GM23338 (cell line): ENCODE data around the gene TNFRSF11A. TPM values are rescaled to one million over a fixed set of nuclear protein-coding genes. Genes with fewer than 3 reads are reported as not detected.

Source experiments
- ATAC-seq: fragments of 200-7000 bp; cut with Tn5 transposase; 3 replicates; pipeline ENCODE4 v1.9.1; 2020
- DNase-seq: peaks from one replicate; pipeline ENCODE4 v3.0.0-alpha.2; 2015; ENCODE audit warnings: low spot score
- H2AFZ ChIP-seq: fragments of 200-600 bp; sonication (generic); 2 replicates; pipeline ENCODE4 v1.8.0; 2016; ENCODE audit warnings: antibody characterized with exemption, mild to moderate bottlenecking, moderate library complexity
- H3F3A ChIP-seq: fragments of 200-600 bp; sonication (generic); replicated peaks from 2 replicates; pipeline ENCODE4 v1.8.0; 2017; ENCODE audit warnings: antibody characterized with exemption, mixed run types, low read depth
- H3K27ac ChIP-seq: fragments of 200-600 bp; sonication (generic); 2 replicates; pipeline ENCODE4 v1.6.1; 2016; ENCODE audit warnings: low read depth
- H3K27me3 ChIP-seq: fragments of 200-600 bp; sonication (generic); 2 replicates; pipeline ENCODE4 v1.8.0; 2016; ENCODE audit warnings: mild to moderate bottlenecking, mixed run types, moderate library complexity; ENCODE audit not compliant: insufficient read depth
- H3K36me3 ChIP-seq: fragments of 200-600 bp; sonication (generic); 2 replicates; pipeline ENCODE4 v1.8.0; 2016; ENCODE audit warnings: mild to moderate bottlenecking; ENCODE audit not compliant: insufficient read depth
- H3K4me1 ChIP-seq: fragments of 200-600 bp; sonication (generic); 2 replicates; pipeline ENCODE4 v1.8.0; 2016; ENCODE audit warnings: mild to moderate bottlenecking, moderate library complexity; ENCODE audit not compliant: insufficient read depth
- H3K4me2 ChIP-seq: fragments of 200-600 bp; sonication (generic); 2 replicates; pipeline ENCODE4 v1.7.1; 2017; ENCODE audit warnings: mixed run types
- H3K4me3 ChIP-seq: fragments of 200-600 bp; sonication (generic); 2 replicates; pipeline ENCODE4 v1.6.1; 2016; ENCODE audit warnings: mixed run types
- H3K79me2 ChIP-seq: fragments of 200-600 bp; sonication (generic); replicated peaks from 2 replicates; pipeline ENCODE4 v1.8.0; 2017; ENCODE audit warnings: mild to moderate bottlenecking; ENCODE audit not compliant: insufficient read depth
- H3K9me2 ChIP-seq: fragments of 200-600 bp; sonication (generic); 2 replicates; pipeline ENCODE4 v1.8.0; 2017; ENCODE audit not compliant: insufficient read depth
- H4K20me1 ChIP-seq: fragments of 200-600 bp; sonication (generic); replicated peaks from 2 replicates; pipeline ENCODE4 v1.8.0; 2017; ENCODE audit warnings: mild to moderate bottlenecking; ENCODE audit not compliant: insufficient read depth
- H3K27ac Mint-ChIP-seq: 2 replicates; pipeline ENCODE4 v1.8.0; 2020; ENCODE audit warnings: inconsistent platforms, mild to moderate bottlenecking, moderate library complexity, mixed read lengths
- H3K27me3 Mint-ChIP-seq: 3 replicates; pipeline ENCODE4 v1.8.0; 2022; ENCODE audit warnings: low read depth, mild to moderate bottlenecking, moderate library complexity, mixed read lengths, inconsistent platforms; ENCODE audit not compliant: insufficient read depth, poor library complexity
- H3K36me3 Mint-ChIP-seq: 3 replicates; pipeline ENCODE4 v1.8.0; 2021; ENCODE audit warnings: low read depth, mild to moderate bottlenecking, inconsistent platforms, moderate library complexity, mixed read lengths
- H3K4me1 Mint-ChIP-seq: 3 replicates; pipeline ENCODE4 v1.8.0; 2020; ENCODE audit warnings: mild to moderate bottlenecking, inconsistent platforms, mixed read lengths
- H3K4me3 Mint-ChIP-seq: 3 replicates; pipeline ENCODE4 v1.8.0; 2021; ENCODE audit warnings: moderate library complexity, mild to moderate bottlenecking, inconsistent platforms, mixed read lengths
- H3K9me3 Mint-ChIP-seq: 3 replicates; pipeline ENCODE4 v1.8.0; 2020; ENCODE audit warnings: moderate library complexity, mild to moderate bottlenecking, inconsistent platforms, mixed read lengths
- CREB1 ChIP-seq: fragments of 250-450 bp; sonication (Bioruptor Pico); IDR thresholded peaks from 2 replicates; pipeline ENCODE4 v1.5.0; 2020; ENCODE audit warnings: low read depth, mild to moderate bottlenecking, moderate library complexity
- ETS1 ChIP-seq: IDR thresholded peaks from 2 replicates; pipeline ENCODE4 v1.6.1; 2016; ENCODE audit warnings: antibody characterized with exemption
- EZH2 ChIP-seq: fragments of 200-600 bp; sonication (generic); IDR thresholded peaks from one replicate; pipeline ENCODE4 v1.8.0; 2017; ENCODE audit warnings: antibody characterized with exemption, mild to moderate bottlenecking, low read depth; ENCODE audit not compliant: unreplicated experiment
- EZH2phosphoT487 ChIP-seq: fragments of 200-600 bp; sonication (generic); IDR thresholded peaks from one replicate; pipeline ENCODE4 v1.8.1; 2018; ENCODE audit warnings: antibody characterized with exemption; ENCODE audit not compliant: unreplicated experiment
- JUNB ChIP-seq: IDR thresholded peaks from one replicate; pipeline ENCODE4 v1.6.1; 2016; ENCODE audit warnings: antibody characterized with exemption; ENCODE audit not compliant: unreplicated experiment
- ZNF114 ChIP-seq: fragments of 250-450 bp; sonication (Bioruptor Pico); IDR thresholded peaks from 2 replicates; pipeline ENCODE4 v1.5.0; 2020; ENCODE audit warnings: mild to moderate bottlenecking, moderate library complexity
- ZNF331 ChIP-seq: fragments of 250-450 bp; sonication (Bioruptor Pico); IDR thresholded peaks from 2 replicates; pipeline ENCODE4 v1.5.0; 2020; ENCODE audit warnings: low read depth, mild to moderate bottlenecking, moderate library complexity
- polyA plus RNA-seq: library from polyadenylated mRNA; unstranded; fragments of >200 nt; fragmentation: Nextera tagmentation; extraction: Ambion mirVana; gene quantifications from 2 replicates; pipeline ENCODE4 v1.2.1, GENCODE V29; 2016
- total RNA-seq: library from RNA; depleted of rRNA; stranded (reverse); fragments of >200 nt; shearing (Covaris generic); gene quantifications from 2 replicates; pipeline ENCODE4 v1.2.3, GENCODE V29; 2014
- TF ChIP-seq, protein P1 (sequence below): IDR thresholded peaks from one replicate; pipeline ENCODE4 v1.6.1; 2018; ENCODE audit warnings: antibody characterized with exemption; ENCODE audit not compliant: unreplicated experiment
- TF ChIP-seq, protein P2 (sequence below): fragments of 250-450 bp; sonication (Bioruptor Pico); IDR thresholded peaks from 2 replicates; pipeline ENCODE4 v1.5.0; 2020; ENCODE audit warnings: mild to moderate bottlenecking, moderate library complexity

Gene TNFRSF11A
- total and polyA plus RNA-seq, 2 experiments from 2014 or later = 3.8 to 7.3 TPM

GRCh38 chr18:62332964-62333695 is 8.0 kb downstream of the TNFRSF11A start (continued):
- TF ChIP-seq ETS1 = no peak
- TF ChIP-seq, protein P1, sequence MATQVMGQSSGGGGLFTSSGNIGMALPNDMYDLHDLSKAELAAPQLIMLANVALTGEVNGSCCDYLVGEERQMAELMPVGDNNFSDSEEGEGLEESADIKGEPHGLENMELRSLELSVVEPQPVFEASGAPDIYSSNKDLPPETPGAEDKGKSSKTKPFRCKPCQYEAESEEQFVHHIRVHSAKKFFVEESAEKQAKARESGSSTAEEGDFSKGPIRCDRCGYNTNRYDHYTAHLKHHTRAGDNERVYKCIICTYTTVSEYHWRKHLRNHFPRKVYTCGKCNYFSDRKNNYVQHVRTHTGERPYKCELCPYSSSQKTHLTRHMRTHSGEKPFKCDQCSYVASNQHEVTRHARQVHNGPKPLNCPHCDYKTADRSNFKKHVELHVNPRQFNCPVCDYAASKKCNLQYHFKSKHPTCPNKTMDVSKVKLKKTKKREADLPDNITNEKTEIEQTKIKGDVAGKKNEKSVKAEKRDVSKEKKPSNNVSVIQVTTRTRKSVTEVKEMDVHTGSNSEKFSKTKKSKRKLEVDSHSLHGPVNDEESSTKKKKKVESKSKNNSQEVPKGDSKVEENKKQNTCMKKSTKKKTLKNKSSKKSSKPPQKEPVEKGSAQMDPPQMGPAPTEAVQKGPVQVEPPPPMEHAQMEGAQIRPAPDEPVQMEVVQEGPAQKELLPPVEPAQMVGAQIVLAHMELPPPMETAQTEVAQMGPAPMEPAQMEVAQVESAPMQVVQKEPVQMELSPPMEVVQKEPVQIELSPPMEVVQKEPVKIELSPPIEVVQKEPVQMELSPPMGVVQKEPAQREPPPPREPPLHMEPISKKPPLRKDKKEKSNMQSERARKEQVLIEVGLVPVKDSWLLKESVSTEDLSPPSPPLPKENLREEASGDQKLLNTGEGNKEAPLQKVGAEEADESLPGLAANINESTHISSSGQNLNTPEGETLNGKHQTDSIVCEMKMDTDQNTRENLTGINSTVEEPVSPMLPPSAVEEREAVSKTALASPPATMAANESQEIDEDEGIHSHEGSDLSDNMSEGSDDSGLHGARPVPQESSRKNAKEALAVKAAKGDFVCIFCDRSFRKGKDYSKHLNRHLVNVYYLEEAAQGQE = no peak

GRCh38 chr18:62334120-62334519 is 9.0 kb downstream of the TNFRSF11A start:
- no peak for ATAC-seq
- Mint-ChIP-seq H3K27me3 (peaks cover 13% of the 10 kb centered on the region), H3K4me3 (no peak overlapping the region), H3K36me3 (no peaks in the 10 kb centered on the region), H3K4me1 (peaks cover 53% of the 10 kb centered on the region), H3K9me3 (no peaks in the 10 kb centered on the region; the same call in 2 of the 3 replicates), H3K27ac (no peak overlapping the region)
- Histone ChIP-seq H3K4me2 (no peak overlapping the region), H2AFZ (no peak overlapping the region), H3K27ac (no peak overlapping the region), H3F3A (no peaks in the 10 kb centered on the region; the same call in 1 of the 2 replicates), H3K4me3 (no peak overlapping the region), H3K9me2 (no peaks in the 10 kb centered on the region), H4K20me1 (no peaks in the 10 kb centered on the region; the same call in 1 of the 2 replicates), H3K79me2 (peaks cover 49% of the 10 kb centered on the region), H3K27me3 (no peaks in the 10 kb centered on the region), H3K36me3 (no peaks in the 10 kb centered on the region), H3K4me1 (peaks cover 43% of the 10 kb centered on the region)
- DNase-seq = no peak
- TF ChIP-seq EZH2phosphoT487 (no peak), CREB1 (no peak), JUNB (no peak), ETS1 (no peak), ZNF114 (CRISPR knock-in tag) (no peak), EZH2 (no peak), ZNF331 (no peak)
- TF ChIP-seq, protein P2, sequence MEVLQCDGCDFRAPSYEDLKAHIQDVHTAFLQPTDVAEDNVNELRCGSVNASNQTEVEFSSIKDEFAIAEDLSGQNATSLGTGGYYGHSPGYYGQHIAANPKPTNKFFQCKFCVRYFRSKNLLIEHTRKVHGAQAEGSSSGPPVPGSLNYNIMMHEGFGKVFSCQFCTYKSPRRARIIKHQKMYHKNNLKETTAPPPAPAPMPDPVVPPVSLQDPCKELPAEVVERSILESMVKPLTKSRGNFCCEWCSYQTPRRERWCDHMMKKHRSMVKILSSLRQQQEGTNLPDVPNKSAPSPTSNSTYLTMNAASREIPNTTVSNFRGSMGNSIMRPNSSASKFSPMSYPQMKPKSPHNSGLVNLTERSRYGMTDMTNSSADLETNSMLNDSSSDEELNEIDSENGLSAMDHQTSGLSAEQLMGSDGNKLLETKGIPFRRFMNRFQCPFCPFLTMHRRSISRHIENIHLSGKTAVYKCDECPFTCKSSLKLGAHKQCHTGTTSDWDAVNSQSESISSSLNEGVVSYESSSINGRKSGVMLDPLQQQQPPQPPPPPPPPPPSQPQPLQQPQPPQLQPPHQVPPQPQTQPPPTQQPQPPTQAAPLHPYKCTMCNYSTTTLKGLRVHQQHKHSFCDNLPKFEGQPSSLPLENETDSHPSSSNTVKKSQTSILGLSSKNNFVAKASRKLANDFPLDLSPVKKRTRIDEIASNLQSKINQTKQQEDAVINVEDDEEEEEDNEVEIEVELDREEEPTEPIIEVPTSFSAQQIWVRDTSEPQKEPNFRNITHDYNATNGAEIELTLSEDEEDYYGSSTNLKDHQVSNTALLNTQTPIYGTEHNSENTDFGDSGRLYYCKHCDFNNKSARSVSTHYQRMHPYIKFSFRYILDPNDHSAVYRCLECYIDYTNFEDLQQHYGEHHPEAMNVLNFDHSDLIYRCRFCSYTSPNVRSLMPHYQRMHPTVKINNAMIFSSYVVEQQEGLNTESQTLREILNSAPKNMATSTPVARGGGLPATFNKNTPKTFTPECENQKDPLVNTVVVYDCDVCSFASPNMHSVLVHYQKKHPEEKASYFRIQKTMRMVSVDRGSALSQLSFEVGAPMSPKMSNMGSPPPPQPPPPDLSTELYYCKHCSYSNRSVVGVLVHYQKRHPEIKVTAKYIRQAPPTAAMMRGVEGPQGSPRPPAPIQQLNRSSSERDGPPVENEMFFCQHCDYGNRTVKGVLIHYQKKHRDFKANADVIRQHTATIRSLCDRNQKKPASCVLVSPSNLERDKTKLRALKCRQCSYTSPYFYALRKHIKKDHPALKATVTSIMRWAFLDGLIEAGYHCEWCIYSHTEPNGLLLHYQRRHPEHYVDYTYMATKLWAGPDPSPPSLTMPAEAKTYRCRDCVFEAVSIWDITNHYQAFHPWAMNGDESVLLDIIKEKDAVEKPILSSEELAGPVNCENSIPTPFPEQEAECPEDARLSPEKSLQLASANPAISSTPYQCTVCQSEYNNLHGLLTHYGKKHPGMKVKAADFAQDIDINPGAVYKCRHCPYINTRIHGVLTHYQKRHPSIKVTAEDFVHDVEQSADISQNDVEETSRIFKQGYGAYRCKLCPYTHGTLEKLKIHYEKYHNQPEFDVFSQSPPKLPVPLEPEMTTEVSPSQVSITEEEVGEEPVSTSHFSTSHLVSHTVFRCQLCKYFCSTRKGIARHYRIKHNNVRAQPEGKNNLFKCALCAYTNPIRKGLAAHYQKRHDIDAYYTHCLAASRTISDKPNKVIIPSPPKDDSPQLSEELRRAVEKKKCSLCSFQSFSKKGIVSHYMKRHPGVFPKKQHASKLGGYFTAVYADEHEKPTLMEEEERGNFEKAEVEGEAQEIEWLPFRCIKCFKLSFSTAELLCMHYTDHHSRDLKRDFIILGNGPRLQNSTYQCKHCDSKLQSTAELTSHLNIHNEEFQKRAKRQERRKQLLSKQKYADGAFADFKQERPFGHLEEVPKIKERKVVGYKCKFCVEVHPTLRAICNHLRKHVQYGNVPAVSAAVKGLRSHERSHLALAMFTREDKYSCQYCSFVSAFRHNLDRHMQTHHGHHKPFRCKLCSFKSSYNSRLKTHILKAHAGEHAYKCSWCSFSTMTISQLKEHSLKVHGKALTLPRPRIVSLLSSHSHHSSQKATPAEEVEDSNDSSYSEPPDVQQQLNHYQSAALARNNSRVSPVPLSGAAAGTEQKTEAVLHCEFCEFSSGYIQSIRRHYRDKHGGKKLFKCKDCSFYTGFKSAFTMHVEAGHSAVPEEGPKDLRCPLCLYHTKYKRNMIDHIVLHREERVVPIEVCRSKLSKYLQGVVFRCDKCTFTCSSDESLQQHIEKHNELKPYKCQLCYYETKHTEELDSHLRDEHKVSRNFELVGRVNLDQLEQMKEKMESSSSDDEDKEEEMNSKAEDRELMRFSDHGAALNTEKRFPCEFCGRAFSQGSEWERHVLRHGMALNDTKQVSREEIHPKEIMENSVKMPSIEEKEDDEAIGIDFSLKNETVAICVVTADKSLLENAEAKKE = no peak
